ENCODE results near the gene MED12L.

The MED12L gene

DNA sequence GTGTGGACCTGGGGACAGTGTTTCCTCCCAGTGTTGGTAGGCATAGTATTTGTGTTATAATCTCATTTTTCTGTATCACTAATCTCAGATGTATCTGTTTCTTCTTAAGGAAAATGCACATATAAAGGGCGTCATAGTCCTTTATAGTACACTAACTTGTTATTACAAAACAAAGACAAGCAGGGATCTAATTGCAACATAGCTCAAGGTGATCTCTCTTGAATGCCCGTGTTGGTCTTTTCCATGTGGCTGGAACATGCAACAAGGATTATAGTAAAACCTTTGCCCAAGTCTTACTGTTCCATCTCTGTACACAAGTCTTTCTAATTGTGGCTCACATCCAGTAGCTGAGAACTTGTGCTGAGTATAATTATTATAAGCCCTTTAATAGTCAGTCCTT lies 234.7 kb downstream of the MED12L start:
- DNase-seq (ENCODE audit: low read depth): no peak

- no peak for DNase-seq (ENCODE audit: low read depth)
These were observed 236.1 kb downstream of the MED12L start for GRCh38 chr3:151321526-151321925.

- no peak for DNase-seq (ENCODE audit: low read depth)
These were observed 237.0 kb downstream of the MED12L start for GRCh38 chr3:151322511-151322910.

- DNase-seq (ENCODE audit: low read depth): no peak
These were observed 242.2 kb downstream of the MED12L start for GRCh38 chr3:151327571-151328198.

DNA sequence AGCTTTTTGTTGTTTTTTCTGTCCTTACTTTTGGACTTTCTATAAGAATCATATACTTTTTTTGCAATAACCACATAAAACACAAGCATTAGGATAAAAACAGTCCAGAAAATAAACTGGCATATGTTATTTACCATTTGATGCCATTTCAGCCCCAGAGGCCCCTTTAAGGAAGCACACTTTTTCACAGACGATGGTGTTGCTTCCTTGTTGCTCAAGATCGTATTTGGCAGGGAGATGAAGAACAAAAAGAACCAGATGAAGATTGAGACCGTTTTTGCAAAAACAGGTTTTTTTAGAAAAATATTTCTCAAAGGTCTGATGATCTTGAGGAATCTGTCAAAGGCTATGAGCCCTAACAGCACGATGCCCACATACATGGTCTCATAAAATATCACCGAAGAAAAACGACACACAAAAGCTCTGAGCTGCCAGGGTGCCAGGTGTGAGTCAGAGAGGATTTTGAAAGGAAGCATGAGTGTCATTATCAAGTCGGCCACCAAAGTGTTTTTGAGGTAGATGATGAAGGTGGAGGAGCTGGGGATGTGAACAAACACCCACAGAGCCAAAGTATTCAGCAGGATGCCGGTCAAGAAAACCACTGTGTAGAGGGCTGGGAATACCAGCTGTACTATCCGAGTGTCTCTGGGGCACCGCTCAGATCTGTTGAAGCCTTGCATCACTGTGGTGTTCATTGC lies 243.0 kb downstream of the MED12L start:
- no peak for DNase-seq (ENCODE audit: low read depth)

DNA sequence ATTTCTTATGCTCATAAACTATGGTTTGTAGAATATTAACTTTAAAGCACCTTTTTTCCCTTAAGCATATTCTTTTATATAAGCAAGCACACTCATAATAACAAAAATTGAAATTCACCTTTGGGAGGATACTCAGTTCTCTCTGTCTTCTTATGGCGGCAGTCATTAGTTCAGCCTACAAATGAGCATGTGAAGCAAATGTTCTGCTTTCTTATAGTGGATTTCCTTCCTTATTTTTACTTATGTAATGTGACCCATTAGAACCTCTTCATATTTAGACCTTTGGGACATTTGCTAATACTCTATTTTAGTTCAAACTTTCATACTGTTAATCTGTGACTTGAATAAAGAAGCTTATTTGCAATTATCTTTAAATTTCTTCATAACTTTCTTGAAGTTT lies 243.9 kb downstream of the MED12L start, which contains the start of gene P2RY13:
TSS of gene P2RY13 (minus strand) at position 187 of the 400 bp plus-strand sequence. CDS start at position 166, 21 bp downstream.
- no peak for DNase-seq (ENCODE audit: low read depth)

DNA sequence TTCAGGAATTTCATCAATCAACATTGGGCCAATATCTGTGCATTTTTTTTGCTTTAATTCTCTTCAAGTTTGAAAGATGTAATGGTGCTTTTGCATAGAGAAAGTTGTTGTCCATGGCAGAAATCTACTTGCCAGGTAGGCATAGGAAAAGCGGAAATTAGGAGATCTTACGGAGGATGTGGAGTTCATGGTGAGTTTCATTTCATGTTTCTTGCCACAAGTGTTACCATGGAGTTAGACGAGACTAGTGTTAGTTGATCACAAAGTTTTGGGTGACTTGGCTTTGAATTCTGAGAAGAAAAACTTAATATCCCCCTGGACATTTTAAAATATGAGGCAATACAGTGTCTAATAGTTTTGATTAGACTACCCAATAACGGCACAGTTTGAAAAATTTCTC lies 244.9 kb downstream of the MED12L start:
- DNase-seq (ENCODE audit: low read depth): no peak

GRCh38 chr3:151330899-151331298 lies 245.4 kb downstream of the MED12L start:
- DNase-seq (ENCODE audit: low read depth): no peak

- no peak for DNase-seq (ENCODE audit: low read depth)
These were observed 246.2 kb downstream of the MED12L start for GRCh38 chr3:151331696-151332095.

DNA sequence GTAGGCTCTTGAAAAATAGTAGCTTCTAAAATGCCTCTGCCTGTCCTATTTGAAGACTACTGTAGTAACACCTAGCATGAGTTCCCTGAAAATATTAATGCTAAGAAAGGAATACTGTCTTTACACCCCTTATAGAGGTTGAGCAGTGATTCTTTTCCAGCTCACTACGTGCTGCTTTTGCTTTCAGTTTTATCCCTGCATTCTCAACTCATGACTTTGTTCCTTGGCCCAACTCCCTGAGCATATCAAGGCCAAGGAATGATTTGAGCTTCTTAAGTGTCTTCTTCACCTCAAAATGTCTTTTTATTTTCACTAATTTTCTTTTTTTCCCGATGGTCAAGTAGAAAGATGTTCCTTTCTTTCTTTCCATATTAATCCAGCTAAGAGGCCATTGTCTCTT lies 260.4 kb downstream of the MED12L start:
- DNase-seq (ENCODE audit: low read depth): no peak

DNA sequence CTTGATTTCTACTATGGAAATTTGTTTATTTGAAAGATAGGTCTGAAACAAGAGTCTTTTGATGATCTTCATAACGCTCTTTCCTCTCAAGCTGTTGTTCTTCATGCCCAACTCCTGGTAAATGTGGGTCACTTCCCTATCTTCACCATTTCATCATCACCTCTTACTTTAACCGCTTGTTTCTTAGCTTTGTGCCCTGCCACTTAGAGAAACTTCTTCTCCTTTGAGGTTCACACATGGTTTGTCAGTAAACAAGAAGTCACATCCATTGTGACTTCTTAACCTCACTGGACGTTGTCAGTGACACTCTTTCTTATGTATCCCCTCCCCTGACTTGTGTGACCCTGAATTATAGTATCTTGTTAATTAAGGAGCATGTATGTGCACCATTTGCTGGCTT lies 260.8 kb downstream of the MED12L start:
- DNase-seq (ENCODE audit: low read depth): no peak

DNA sequence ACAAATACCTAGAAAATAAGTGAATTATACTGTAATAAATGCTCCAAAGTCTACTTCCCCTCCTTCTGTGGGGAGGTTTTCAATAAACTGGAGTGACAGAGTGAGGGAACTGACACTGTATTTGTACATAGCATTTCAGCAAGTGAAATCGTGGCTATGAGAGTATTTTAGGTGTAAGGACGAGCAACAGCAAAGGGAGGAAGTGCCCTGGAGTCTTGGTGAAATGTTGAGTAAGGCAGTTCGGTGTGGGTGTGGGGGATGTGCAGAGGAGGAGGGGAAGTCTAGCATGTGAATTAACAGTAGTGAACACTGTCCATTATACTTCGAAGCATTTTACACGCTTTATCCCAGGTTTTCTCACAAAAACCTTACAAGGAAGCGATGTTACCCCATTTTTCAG lies 262.0 kb downstream of the MED12L start:
- DNase-seq (ENCODE audit: low read depth): no peak

DNA sequence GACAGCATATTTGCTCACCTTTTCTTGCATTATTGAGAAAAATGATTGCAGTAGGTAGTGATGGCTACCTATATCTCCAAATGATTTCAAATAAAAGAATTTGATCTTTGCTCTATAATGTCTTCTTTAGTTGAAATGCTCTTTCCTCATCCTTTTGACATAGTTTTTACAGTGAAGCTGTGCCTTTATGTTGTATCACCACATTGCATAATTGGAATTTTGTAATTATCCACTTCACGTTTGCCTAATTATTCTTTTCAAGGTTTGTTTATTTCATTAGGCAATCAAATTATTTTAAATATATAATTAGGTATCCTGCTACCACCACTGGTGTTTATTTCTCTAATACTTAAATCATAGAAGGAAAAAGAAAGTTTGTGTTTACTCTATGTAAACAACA lies 265.2 kb downstream of the MED12L start:
- no peak for DNase-seq (ENCODE audit: low read depth)

DNA sequence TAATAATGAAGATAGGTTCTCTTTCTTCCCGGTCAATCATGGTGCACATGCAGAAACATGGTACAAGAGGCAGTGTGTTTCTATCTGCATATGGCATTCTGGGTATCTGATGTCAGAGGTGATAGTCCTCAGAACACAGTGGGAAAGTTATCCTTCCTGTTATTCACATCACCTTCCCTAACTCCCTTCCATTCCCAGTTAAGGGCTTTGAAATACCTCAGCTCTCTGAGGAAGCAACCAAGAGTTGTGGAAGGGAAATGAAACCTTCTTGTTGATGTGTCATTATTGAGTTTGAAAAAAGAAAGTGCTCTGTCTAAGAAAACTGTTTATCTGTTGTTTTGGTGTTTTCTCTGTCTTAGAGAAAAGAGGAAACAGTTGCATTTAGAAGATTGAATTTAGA lies 265.8 kb downstream of the MED12L start:
- DNase-seq (ENCODE audit: low read depth): no peak

- DNase-seq (ENCODE audit: low read depth): no peak
These were observed 266.2 kb downstream of the MED12L start for GRCh38 chr3:151351648-151352047.

- no peak for DNase-seq (ENCODE audit: low read depth)
These were observed 271.5 kb downstream of the MED12L start for GRCh38 chr3:151356794-151357462.

DNA sequence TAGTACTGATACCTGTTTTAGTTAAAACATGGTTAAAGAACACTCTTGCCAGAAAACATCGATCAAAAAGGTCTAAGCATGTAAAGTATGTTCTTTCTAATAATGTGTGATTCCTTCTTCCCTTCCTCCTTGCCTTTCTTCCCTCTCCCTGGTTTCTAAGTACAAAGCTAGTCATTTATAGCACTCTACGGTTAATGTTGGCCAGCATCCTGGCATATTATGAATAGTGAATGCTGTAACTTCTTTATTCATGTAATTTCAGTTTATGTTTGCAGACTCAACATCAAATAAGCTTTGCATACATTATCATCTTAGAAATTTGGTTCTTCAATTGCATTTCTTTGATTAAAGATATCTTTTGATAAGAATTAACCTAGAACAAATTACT lies 272.0 kb downstream of the MED12L start:
- DNase-seq (ENCODE audit: low read depth): no peak

- DNase-seq (ENCODE audit: low read depth): no peak
These were observed 277.3 kb downstream of the MED12L start for GRCh38 chr3:151362751-151363174.

GRCh38 chr3:151366993-151367392 lies 281.5 kb downstream of the MED12L start:
- DNase-seq (ENCODE audit: low read depth): no peak

- DNase-seq (ENCODE audit: low read depth): no peak
These were observed 282.0 kb downstream of the MED12L start for GRCh38 chr3:151367448-151367847.

GRCh38 chr3:151371526-151371925 lies 286.1 kb downstream of the MED12L start:
- no peak for DNase-seq (ENCODE audit: low read depth)

DNA sequence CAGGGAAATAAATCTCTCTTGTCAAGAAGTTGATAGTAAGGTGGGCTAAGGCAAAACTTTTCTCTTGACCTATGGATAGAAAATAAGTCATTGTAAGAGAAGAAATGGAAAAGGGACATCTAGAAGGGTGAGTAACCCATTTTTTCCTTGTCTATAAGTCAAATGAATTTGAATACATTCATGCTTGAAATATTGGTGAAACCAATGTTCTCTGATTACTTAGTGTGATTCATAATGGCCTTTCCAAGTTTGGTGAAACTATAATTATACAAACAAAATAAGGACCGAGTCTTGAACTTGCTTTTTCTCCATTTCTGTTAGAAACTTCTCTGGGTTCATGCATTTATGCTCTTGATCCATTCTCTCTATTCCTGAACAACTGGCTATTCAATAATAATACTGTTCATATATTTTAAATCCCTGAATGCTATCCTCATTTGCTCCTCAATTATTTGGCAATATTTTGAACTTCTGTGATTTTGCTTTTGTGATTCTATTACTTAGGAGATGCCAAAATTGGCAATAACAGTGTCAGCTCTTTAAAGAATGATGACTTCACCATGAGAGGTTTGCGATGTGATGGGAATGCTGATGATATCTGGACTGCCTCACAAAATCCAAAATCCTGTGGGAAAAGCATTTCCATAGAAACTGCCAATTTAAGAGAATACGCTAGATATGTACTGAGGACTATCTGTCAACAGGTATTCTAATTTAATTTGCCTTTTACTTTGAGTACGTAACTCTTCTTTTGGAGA lies 286.8 kb downstream of the MED12L start:
- DNase-seq (ENCODE audit: low read depth): no peak
